ENCODE measurements around the gene ZNF418.
"Not testable (repeated sequence)": the region's sequence is repeated elsewhere in the genome, so short reads cannot be mapped to it uniquely, and the experiment has no call there.

Gene ZNF418

DNA sequence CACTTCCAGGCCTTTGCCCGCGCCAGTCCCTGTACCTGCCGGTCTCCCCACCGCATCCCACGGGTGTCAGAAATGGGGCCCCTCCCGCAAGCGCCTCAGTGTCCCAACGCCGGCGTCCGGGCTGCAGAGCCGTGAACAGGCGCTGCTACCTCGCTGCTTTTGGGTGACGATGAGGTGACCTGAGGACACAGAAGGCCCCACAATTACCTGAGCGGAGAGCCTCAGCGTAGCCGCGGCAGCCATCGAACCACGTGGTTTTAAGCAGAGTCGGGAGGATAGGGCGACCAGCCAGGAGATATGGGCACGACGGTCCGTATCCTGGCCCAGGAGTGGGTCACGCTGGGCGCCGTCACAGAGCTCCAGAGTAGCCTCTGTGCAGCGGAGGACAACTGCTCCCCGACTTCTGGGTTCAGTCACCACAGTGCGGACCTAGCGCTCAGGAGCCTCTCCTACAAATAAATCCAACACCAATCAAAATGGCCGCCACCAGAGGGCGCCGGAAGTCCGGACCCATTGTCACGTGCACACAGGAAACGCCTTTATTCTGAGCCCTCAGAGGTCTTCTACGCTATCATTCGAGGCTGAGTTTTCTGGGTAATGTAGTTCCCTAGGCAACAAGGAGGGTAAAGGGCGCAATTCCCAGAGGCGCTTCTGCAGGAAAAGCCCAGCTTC is 46.5 kb downstream of the ZNF418 start, which contains the start of gene ZNF814:
ZNF814 (minus strand) TSS at position 478 of the 672 bp plus-strand sequence; CDS start at position 243, 235 bp downstream.
- DNase-seq, result no peak

- DNase-seq, result no peak
Observed at GRCh38 chr19:57888107-57888559, 47.1 kb downstream of the ZNF418 start.

DNA sequence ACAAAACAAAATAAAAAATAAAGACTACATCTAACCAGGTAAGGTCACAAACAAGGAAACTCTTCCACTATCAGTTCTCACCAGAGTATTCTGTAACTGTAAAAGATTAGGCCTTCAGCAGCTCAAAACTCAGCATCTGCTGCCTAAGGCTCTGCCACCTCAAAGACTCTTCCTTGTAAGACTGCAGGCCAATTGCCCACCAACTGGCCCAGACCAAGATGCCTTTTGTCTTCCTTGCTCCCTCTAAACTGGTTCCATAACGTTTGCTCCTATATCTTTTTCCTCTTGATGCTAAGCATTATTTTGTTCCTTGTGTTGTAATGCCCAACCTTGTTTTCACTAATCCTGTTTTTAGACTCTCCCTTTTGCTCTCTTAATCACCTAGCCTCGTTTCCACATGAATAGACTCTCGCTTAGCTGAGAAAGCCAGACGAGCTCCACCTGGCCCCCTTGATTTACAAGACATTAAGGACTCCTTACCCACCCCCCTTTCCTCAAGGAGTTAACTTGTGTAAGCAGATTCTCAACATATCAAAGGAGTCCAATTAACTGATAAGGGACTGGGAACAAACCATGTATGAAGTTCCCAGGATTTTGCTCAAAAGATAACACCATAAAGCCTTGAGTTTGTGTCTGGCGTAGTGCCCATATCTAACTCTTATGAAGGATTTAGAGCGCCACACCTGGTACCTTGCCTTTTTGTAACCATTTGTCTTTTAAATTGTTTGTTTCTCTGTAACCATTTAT is 47.8 kb downstream of the ZNF418 start:
- DNase-seq, result no peak

- DNase-seq, result no peak
Observed at GRCh38 chr19:57886046-57886445, 49.2 kb downstream of the ZNF418 start.

GRCh38 chr19:57873883-57874799 is 61.1 kb downstream of the ZNF418 start:
- DNase-seq, result not testable (repeated sequence)

- DNase-seq, result no peak
Observed at GRCh38 chr19:57872450-57872849, 62.8 kb downstream of the ZNF418 start.
